ENCODE results near the gene RASSF5.

GRCh38 chr1:206490771-206491405 lies 16.4 kb upstream of the RASSF5 start:
- TF ChIP-seq EZH2 (IDR thresholded peaks at IDR 0.05; ENCODE audit: borderline replicate concordance, insufficient read depth, low read length, poor library complexity, severe bottlenecking) (no peak), CTCF (IDR thresholded peaks at IDR 0.05; ENCODE audit: poor library complexity, severe bottlenecking) (no peak), POLR2AphosphoS5 (IDR thresholded peaks at IDR 0.05) (no peak), REST (IDR thresholded peaks at IDR 0.05; ENCODE audit: borderline replicate concordance) (no peak), EP300 (conservative IDR thresholded peaks at IDR 0.05; ENCODE audit: poor library complexity, severe bottlenecking) (no peak), MXI1 (conservative IDR thresholded peaks at IDR 0.05; ENCODE audit: poor library complexity, severe bottlenecking) (no peak), RAD21 (conservative IDR thresholded peaks at IDR 0.05) (no peak), TAF1 (IDR thresholded peaks at IDR 0.05; ENCODE audit: low read depth) (no peak)

All from neural cell (in vitro differentiated cells).